IPS-18c (cell line): ENCODE results near the gene UBE2E1.
A peak's percentile ranks its signal among the peaks of the same experiment; 100 is the strongest.

ENCODE experiments used
- H3K4me3 ChIP-seq: 2 replicates; pipeline ENCODE4 v1.7.0; 2013; ENCODE audit warnings: low read depth, mild to moderate bottlenecking, low read length, moderate library complexity; ENCODE audit not compliant: insufficient read depth
- H3K9me3 ChIP-seq: one replicate; pipeline ENCODE4 v1.6.1; 2013; ENCODE audit warnings: mild to moderate bottlenecking, low read length, moderate library complexity; ENCODE audit not compliant: control insufficient read depth, insufficient read depth

UBE2E1 gene

GRCh38 chr3:23805633-23806533 lies at the start of gene UBE2E1:
Gene UBE2E1, plus strand, starts transcription at chr3:23805955. Its CDS starts 1,315 bp downstream, at chr3:23807270.
- H3K9me3 ChIP-seq: no peaks in the 10 kb centered on the region
- peak within 1 kb of the TSS; percentile 78 for H3K4me3 ChIP-seq

DNA sequence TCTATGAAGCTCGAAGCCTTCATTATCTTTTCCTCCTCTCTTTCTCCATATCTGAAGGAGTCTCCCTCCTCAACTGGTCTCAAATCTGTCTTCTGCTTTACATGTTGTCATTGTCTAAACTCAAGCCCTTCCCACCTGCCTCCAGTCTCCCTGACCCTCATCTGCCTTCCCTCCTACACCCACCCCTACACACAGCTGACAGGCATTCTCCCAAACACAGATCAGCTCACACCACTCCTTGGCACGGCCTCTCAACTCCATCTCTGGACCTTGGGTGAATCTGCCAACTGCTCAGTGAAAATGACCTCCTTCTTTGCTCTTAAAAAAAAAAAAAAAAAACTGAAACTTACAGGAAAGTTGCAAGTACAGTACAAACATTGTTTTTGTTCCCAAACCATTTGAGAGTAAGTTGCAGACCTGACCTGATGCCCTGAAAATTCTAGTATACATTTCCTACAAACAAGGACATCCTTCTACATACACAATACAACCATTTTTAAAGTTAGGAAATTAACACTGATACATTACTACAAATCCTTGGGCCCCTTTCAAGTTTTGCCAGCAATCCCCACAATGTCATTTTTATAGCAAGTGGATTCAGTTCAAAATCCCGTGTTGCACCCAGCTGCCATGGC lies 49.4 kb upstream of the UBE2E1 start:
- Histone ChIP-seq H3K9me3 (no peaks in the 10 kb centered on the region), H3K4me3 (no peak overlapping the region)

DNA sequence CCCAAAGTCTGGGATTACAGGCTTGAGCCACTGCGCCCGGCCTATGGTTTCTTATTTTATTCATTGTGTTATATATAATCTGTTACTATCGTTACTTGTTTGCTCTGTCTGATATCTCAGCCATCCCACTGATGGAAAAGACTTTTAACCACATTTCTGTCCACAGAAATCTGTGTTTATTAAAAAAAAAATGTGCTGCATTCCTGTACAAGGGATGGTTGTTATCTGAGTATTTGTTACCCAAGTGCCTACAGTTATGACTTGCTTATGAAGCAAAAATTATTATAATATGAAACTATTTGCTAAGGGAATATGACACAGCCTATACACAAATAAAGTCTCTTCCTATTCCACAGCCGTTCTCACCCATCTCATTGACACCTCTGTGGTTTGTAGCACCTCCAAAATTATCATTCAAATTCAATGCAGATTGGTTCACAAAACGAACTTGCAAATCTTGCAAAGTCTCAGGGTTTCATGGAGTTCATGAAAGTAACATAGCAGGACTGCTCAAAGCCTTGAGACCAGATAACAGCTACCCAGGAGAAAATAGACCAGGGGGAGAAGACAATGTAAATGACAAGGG lies 47.4 kb upstream of the UBE2E1 start:
- no peak overlapping the region for H3K4me3 ChIP-seq
- H3K9me3 ChIP-seq: no peaks in the 10 kb centered on the region

GRCh38 chr3:23760325-23760724 lies 45.4 kb upstream of the UBE2E1 start:
- H3K4me3 ChIP-seq: no peak overlapping the region
- H3K9me3 ChIP-seq: no peaks in the 10 kb centered on the region

DNA sequence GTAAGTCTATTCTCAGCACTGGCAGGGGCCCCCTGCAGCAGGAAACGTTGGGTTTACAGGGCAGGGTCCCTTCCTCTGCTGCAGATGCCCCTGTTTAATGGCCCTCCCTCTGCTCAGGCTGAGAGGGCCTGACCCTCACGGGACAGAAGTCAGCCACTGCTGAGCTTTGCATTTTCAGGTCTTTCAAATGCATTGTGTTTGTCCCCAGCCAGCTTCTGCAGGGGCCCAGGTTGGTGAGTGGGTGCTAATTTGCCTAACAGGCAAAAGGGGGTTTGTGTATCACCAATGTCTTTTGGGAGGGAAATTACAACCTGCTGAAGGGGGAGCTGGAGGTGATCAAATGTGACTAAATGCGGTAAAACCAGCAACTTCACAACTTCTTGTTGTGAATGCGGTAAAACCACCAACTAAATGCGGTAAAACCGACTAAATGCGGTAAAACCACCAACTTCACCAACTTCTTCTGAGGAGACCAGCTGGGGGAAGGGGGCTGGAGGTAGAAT lies 44.8 kb upstream of the UBE2E1 start:
- Histone ChIP-seq H3K4me3 (no peak overlapping the region), H3K9me3 (no peaks in the 10 kb centered on the region)

- H3K4me3 ChIP-seq: no peak overlapping the region
Measured at GRCh38 chr3:23761440-23761896, 44.3 kb upstream of the UBE2E1 start.

GRCh38 chr3:23762214-23762613 lies 43.5 kb upstream of the UBE2E1 start:
- no peaks in the 10 kb centered on the region for H3K9me3 ChIP-seq

More at GRCh38 chr3:23761440-23761896, 44.3 kb upstream of the UBE2E1 start:
- H3K9me3 ChIP-seq: no peaks in the 10 kb centered on the region

DNA sequence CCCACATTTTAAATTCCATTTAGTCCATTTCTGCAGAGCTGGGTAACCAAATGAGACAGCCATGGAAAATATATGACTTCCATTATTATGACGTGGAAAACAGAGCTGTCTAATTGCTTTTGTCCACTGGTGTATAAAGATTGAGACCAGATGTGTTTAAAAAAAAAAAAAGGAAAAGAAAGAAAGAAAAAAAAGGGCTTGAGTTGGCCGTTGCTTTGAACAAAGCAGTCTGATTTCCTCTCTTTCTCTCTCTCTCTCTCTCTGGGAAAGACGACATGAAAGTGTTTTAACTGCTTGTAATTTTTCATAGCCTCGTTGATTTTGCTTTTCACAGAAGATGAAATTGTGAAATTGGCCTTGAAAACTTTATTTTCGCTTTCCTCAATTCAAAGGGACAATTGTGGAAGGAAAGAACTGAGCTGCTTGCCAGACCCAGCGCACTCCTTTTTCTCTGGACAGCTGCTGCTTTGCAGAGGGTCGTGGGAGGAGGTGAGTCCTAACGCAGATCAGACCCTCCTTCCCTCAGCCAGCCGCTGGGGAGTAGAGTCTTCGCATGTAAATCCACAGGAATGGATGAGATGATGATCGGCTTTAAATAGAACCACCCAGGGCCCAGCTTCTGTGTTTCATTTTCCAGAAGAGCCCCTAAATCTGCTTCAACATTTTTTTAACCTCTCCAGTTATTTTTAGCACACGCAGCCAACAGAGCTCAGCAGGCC lies 42.8 kb upstream of the UBE2E1 start:
- H3K9me3 ChIP-seq: no peaks in the 10 kb centered on the region
- H3K4me3 ChIP-seq: no peak overlapping the region

More at GRCh38 chr3:23762214-23762613, 43.5 kb upstream of the UBE2E1 start:
- no peak overlapping the region for H3K4me3 ChIP-seq

- Histone ChIP-seq H3K4me3 (no peak overlapping the region), H3K9me3 (no peaks in the 10 kb centered on the region)
Measured at GRCh38 chr3:23764407-23764806, 41.3 kb upstream of the UBE2E1 start.

GRCh38 chr3:23767546-23767945 lies 38.2 kb upstream of the UBE2E1 start:
- Histone ChIP-seq H3K4me3 (no peak overlapping the region), H3K9me3 (no peaks in the 10 kb centered on the region)

DNA sequence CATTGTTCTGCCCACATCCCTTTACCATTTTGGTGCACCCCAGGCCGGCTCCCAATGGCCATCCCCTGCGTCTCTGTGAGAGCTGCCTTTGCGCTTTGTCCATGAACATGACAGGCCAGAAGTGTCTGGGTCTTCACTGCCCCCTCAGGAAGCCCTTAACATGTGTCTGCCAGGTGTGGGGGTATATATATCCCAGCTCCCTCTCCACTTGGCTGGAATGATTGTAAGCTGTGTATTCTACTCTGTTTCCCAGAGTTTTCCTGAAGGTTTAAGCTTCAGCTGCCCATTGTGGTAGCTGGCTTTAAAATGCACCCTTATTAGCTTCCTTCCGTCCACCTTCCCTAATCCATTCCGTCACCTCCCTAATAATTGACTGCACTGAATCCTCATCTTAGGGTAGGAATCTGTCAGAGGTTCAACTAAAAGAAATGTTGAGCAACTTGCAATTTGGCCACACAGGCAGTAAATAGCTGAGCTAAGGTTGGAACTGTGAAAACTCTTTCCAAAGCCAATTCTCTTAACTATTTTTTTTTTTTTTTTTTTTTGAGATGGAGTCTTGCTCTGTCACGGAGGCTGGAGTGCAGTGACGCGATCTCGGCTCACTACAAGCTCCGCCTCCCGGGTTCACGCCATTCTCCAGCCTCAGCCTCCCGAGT lies 30.4 kb upstream of the UBE2E1 start:
- no peaks in the 10 kb centered on the region for H3K9me3 ChIP-seq
- H3K4me3 ChIP-seq: no peak overlapping the region

DNA sequence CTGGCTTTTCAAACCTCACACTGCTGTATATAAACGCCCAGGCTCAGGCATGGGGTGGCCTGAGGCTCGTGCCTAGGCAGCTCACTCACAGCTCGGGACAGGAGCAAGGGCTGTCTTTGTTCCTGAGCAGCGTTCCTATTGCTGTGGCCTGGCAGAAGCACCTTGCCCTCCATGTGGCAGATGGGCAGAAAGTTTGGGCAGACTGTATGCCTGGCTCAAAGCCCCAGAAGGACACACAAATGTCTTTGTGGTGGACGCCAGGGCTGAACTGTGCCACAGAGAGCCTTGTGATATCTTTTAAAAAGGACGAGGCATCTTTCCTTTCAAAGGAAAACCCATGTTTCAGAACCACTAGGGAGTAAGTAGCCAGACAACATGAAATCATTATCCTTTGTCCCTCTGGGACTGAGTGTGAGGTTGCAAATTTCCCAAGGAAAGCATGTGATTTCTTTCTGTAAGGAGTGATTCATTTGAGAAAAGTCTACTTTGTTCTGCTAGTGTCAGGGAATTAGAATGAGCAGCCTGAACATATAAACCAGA lies 29.3 kb upstream of the UBE2E1 start:
- no peak overlapping the region for H3K4me3 ChIP-seq

GRCh38 chr3:23778446-23778845 lies 27.3 kb upstream of the UBE2E1 start:
- no peak overlapping the region for H3K4me3 ChIP-seq
- no peaks in the 10 kb centered on the region for H3K9me3 ChIP-seq

More for the DNA sequence above, 29.3 kb upstream of the UBE2E1 start:
- no peaks in the 10 kb centered on the region for H3K9me3 ChIP-seq

- Histone ChIP-seq H3K9me3 (no peaks in the 10 kb centered on the region), H3K4me3 (no peak overlapping the region)
Measured at GRCh38 chr3:23779841-23780240, 25.9 kb upstream of the UBE2E1 start.

DNA sequence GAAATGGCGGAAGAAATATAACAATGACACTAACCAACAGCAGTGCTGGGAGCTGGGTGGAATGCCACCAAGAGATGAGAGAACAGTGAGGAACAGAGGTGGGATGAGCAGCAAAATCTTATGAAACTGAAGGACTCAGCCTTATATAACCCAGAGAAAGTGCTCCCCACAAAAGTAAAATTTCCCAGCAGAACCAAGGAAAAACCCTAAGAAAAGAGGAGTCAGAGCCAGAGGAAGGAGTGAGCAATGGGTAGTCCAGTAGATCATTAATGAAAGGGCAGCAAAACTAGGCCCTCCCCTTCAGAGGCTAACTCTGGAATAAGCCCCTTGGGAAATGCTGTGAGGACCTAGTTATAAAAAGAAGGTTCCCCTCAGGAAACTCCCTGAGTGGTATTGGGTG lies 24.7 kb upstream of the UBE2E1 start:
- Histone ChIP-seq H3K9me3 (no peaks in the 10 kb centered on the region), H3K4me3 (no peak overlapping the region)

DNA sequence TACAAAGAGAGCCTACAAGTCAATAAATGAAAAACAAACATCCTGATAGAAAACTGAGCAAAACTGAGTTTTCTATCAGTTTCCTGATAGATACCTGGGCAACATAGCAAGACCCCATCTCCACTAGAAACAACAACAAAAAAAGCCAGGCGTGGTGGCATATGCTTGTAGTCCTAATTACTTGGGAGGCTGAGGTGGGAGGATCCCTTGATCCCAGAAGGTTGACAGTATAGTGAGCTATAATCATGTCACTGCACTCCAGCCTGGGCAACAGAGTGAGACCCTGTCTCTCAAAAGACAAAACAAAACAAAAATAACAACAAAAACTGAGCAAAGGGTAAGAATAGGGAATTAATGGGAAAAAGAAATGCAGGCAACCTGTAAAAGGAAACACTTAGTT lies 23.9 kb upstream of the UBE2E1 start:
- Histone ChIP-seq H3K9me3 (no peaks in the 10 kb centered on the region), H3K4me3 (no peak overlapping the region)
